Stimulated activated naive CD4-positive, alpha-beta T cell treated with Interleukin-2 at 50 U/mL for 16 hours (primary cell): Measurements from ENCODE around the gene REM2.
A peak's percentile ranks its signal among the peaks of the same experiment; 100 is the strongest.

Source experiments
- DNase-seq: peaks from one replicate; lab custom pipeline; 2025; lab: John Stamatoyannopoulos, UW

REM2 gene

DNA sequence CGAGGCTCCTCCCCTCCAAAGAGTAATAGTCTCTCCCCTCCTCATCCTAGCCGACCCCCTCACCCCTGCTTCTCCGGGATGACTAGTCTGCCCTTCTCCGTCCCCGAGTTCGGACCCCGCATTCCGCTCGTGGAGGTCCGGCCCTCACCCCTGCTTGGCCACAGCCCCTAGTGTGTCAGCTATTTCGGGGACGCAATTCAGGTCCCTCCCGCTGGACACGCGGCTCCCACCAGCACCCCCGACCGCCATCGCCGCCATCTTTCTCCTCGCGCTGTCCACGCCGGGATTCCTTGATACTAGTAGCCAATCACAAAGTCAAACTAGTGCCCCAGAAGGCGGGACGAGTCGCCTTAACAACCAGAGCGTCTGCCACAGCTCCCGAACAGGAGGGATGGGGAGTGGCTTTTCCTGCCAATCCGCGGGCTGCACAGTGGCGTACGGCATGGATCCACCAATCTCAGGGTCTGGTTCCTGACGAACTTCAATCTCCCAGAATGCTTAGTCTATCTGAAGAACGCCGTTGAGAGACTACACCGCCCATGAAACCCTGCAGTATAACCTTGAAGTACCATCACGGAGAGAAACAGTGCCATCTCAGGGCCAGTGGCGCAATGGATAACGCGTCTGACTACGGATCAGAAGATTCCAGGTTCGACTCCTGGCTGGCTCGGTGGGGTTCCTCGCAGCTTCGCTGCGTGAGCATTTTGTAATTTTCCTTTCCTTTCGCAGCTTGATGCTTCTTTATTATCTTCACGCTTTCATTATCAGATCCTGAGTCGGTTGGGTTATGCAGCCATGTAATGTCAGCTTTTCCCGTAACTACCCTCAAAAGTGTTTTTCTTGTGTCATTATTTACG lies 46.3 kb downstream of the REM2 start, which contains the start of gene PRMT5:
TSS of gene PRMT5 (minus strand) at position 273 of the 857 bp plus-strand sequence. CDS start at position 258, 15 bp downstream.
- peak; percentile 99 for DNase-seq

DNA sequence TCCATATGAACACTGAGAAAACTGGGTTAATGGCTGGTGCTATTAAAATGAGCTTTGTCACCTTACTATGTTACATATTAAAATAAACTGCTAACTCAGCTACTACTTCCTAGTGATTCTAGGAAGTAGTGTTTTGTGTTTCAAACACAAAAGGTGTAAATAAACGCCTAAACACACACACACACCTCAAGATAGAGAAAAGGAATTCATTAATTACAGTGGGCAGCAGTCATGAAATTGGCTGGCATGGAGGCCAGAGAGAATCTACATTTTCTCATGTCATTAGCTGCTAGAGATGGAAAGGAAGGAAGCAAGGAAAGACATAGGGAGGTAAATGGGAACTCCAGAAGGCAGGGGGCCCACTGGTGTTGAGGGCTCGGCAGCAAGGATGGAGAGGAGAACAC lies 46.9 kb downstream of the REM2 start:
- no peak for DNase-seq

DNA sequence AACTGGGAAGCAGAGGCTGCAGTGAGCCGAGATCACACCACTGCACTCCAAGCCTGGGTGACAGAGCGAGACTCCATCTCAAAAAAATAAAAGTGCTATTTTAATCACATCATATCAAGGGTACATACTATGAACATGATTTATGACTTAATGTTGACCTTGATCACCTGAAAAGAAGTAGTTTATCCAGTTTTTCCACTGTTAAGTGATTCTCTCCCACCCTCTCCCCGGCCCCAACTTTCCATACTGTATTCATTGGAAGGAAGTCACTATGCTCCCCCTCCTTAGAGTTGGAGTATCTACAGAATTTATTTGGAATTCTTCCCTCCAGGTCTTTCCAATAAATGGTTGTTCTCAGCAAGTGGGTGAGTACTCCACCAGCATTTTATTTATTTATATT lies 49.1 kb downstream of the REM2 start:
- DNase-seq: no peak

DNA sequence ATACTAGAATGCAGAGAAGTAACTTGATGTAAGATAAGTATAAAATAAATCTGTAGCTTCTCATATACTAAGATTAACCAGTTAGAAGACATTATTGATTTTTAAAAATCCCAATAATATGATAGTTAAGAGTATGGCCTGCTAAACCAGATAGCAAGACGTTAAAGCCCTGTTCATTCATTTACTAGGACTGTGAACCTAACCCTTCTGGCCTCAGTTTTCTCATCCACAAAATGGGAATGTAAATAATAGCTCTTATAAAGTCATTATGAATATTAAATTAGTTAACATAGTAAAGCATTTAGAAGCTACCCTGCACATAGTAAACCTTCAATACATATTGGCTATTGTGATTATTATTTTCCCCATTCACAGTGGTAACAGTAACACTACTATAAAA lies 52.1 kb downstream of the REM2 start:
- DNase-seq: no peak
